GM21447 (cell line): Measurements from ENCODE around the gene CIAO2B.
A peak's percentile ranks its signal among the peaks of the same experiment; 100 is the strongest.
"Not testable (repeated sequence)": the region's sequence is repeated elsewhere in the genome, so short reads cannot be mapped to it uniquely, and the experiment has no call there.

ENCODE experiments used
- ATAC-seq: cut with Tn5 transposase; IDR thresholded peaks from one replicate; pipeline ENCODE4 v1.9.1; 2021; ENCODE audit not compliant: unreplicated experiment

Gene CIAO2B

GRCh38 chr16:66956154-66956457, 21.9 kb upstream of the CIAO2B start:
- ATAC-seq, result not testable (repeated sequence)

- ATAC-seq, result not testable (repeated sequence)
Measured at GRCh38 chr16:66955363-66956153, 21.4 kb upstream of the CIAO2B start.

GRCh38 chr16:66954097-66954659, 20.0 kb upstream of the CIAO2B start:
- no peak for ATAC-seq

GRCh38 chr16:66953462-66954096, 19.4 kb upstream of the CIAO2B start:
- ATAC-seq, result no peak

GRCh38 chr16:66952430-66953110, 18.4 kb upstream of the CIAO2B start:
- ATAC-seq, result no peak

GRCh38 chr16:66950971-66951790, 17.0 kb upstream of the CIAO2B start:
- no peak for ATAC-seq

- no peak for ATAC-seq
Measured at GRCh38 chr16:66950437-66950836, 16.2 kb upstream of the CIAO2B start.

GRCh38 chr16:66949472-66949871, 15.3 kb upstream of the CIAO2B start:
- ATAC-seq, result no peak

- no peak for ATAC-seq
Measured at GRCh38 chr16:66948837-66949225, 14.6 kb upstream of the CIAO2B start.

GRCh38 chr16:66948134-66948836, 14.1 kb upstream of the CIAO2B start:
- no peak for ATAC-seq

- ATAC-seq, result peak; percentile 55
Measured at GRCh38 chr16:66947302-66948065, 13.3 kb upstream of the CIAO2B start.

GRCh38 chr16:66946974-66947301, 12.7 kb upstream of the CIAO2B start:
- ATAC-seq, result no peak

- no peak for ATAC-seq
Measured at GRCh38 chr16:66946541-66946940, 12.3 kb upstream of the CIAO2B start.

- no peak for ATAC-seq
Measured at GRCh38 chr16:66945939-66946338, 11.7 kb upstream of the CIAO2B start.

GRCh38 chr16:66944971-66945370, 10.8 kb upstream of the CIAO2B start:
- ATAC-seq, result not testable (repeated sequence)

- ATAC-seq, result no peak
Measured at GRCh38 chr16:66944054-66944441, 9.8 kb upstream of the CIAO2B start.

- ATAC-seq, result no peak
Measured at GRCh38 chr16:66943426-66944053, 9.3 kb upstream of the CIAO2B start.

- ATAC-seq, result no peak
Measured at GRCh38 chr16:66942981-66943380, 8.8 kb upstream of the CIAO2B start.

- ATAC-seq, result no peak
Measured at GRCh38 chr16:66940236-66940635, 6.0 kb upstream of the CIAO2B start.
